ENCODE data around the gene KATNAL2. TPM values are rescaled to one million over a fixed set of nuclear protein-coding genes. Genes with fewer than 3 reads are reported as not detected.
A peak's percentile ranks its signal among the peaks of the same experiment; 100 is the strongest.

KATNAL2 gene
- total RNA-seq, 1 donor from 2014 or later: 0.64 TPM

DNA sequence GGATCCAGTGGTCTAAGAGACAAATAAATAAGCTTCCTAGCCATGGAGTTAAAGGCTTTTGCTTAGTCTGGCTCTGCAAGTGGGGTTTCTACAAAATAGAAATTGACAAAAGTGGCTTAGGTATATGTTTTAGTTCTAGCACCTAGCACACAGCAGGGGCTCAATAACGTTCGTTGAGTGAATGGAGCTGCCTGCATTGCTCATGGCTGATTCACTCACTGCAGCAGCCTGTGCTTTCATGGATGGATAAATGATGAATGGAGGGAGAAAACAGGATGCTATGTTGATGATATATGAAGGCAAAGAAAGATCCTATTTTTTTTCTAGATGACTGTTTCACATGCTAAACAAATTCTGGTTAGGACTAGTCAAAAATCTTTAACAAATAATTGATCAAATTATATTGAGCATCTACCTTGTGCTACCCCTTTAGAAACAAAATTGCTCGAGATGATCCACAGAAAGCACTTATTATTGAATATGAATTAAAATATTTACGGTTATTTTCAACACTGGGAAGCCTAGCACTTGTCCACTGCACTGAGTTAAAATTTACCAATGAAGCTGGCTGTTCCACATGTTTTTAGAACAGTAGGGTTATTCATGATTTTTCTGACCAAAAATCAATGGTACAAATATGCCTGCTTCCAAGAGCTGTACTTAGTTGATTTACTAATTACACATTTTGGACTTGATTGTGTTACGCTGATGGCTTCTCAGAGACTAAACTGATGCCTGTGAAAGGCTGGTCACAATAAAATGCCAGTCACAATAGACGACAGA is 193.3 kb downstream of the KATNAL2 start:
- DNase-seq (ENCODE audit: low read depth in 2 of 2): no peak

DNA sequence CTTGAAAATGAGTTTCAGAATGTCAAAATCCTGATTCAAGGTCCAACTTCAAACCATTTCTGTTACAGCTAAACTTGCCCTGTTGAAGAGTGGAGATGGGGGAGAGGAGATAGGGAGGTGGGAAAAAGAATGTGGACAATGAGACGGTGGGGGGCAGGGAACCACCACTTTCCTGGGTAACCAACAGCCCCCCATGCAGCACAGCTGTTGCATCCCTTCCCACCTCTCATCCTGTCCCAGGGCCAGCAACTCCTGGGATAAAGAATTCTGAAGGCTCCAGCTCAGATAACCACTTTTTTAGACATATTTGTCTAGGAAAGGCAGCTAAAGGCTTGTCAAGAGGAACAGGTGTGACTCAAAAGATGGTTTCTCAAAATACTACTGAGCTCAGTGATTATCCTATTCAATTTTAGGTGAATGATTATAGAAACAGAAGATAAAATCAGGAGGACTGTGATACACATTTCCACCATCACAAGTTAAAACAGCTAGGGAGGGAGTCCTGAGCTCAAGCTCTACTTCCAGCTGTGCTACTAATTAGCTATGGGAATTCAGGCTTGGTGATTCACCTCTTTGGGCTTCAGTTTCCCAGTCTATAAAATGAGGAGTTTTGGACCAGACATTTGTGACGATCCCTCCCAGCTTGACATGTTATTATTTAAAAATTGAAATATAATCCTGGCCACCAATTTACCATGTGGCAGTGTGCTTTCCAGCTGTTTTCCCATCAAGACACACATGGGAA is 196.6 kb downstream of the KATNAL2 start:
- no peak for DNase-seq (ENCODE audit: low read depth in 2 of 2)

DNA sequence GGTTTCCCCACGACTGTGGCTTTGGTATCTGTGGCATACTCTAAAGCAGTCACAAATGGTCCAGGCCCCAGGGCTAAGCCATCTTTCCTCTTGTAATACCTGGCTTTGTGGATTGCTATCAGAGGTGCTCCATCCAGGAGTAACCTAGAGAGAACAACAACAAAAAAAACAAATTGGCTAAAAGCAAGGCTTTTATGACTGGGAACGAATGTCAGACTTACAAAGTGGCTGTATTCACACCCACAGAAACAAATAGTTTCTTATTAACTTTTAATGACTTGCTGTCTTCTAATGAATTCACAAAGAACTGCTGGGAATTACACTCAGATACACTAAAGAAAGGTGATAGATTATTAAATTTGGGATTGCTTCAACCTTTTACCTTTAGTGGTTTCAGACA is 197.8 kb downstream of the KATNAL2 start:
- DNase-seq (ENCODE audit: low read depth in 2 of 2): no peak

DNA sequence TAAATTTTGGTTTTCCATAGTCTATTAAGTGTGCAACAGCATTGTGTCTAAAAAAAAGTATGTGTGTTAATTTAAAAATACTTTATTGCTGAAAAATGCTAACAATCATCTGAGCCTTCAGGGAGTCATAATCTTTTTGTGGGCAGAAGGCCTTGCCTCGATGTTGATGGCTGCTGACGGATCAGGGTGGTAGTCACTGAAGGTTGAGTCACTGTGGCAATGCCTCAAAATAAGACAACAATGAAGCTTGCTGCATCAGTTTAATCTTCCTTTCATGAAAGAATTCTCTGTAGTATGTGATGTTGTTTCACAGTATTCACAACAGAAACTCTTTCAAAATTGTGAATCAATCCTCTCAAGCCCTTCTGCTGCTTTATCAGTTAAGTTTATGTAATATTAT is 201.6 kb downstream of the KATNAL2 start:
- no peak for DNase-seq (ENCODE audit: low read depth in 2 of 2)

GRCh38 chr18:47120428-47120827 is 203.0 kb downstream of the KATNAL2 start:
- DNase-seq (ENCODE audit: low read depth in 2 of 2): no peak

DNA sequence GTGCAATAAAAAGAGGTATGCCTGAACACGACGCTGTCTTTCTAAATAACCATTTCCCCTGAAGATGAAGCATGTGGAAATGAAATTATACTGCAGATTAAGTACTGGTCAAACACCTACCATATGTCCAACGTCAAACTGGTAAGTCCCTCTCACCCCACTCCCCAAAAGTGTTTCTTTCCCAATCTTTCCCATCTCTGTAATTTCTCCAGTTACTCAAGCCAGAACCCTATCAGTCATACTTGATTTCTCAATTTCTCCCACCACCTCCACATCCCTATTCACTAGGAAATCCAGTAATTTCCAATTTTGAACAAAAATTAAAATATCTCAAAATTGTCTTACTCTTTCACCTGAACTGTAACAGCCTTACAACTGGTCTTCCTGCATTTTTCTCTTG is 203.7 kb downstream of the KATNAL2 start:
- DNase-seq (ENCODE audit: low read depth in 2 of 2): no peak

- no peak for DNase-seq (ENCODE audit: low read depth in 2 of 2)
These were observed 223.9 kb downstream of the KATNAL2 start for GRCh38 chr18:47141289-47141688.

DNA sequence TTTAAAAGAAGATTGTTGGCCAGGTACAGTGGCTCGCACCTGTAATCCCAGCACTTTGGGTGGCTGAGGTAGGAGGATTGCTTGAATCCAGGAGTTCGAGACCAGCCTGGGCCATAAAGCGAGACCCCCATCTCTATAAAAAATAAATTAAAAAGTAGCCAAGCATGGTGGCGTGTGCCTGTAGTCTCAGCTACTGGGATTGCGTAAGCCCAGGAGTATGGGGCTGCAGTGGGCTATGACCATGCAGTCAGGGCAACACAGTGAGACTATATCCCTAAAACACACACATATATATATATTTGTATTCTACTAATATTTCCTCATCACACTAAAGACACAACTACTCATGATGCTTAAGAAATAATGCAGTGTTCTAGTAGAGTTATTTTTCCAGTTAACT is 225.8 kb downstream of the KATNAL2 start:
- no peak for DNase-seq (ENCODE audit: low read depth in 2 of 2)

- DNase-seq (ENCODE audit: low read depth in 2 of 2): no peak
These were observed 226.6 kb downstream of the KATNAL2 start for GRCh38 chr18:47143899-47144485.

- DNase-seq (ENCODE audit: low read depth in 2 of 2): no peak
These were observed 228.8 kb downstream of the KATNAL2 start for GRCh38 chr18:47146206-47146605.

GRCh38 chr18:47149457-47150028 is 232.1 kb downstream of the KATNAL2 start:
- DNase-seq (ENCODE audit: low read depth in 2 of 2): no peak

GRCh38 chr18:47150029-47150823 is 232.8 kb downstream of the KATNAL2 start, which contains the start of gene HDHD2:
TSS of gene HDHD2 (minus strand) at chr18:47150500. CDS start at chr18:47136439, 14,061 bp downstream.
- DNase-seq (ENCODE audit: low read depth in 2 of 2): peak; percentile 50 to 76

- no peak for DNase-seq (ENCODE audit: low read depth in 2 of 2)
These were observed 233.5 kb downstream of the KATNAL2 start for GRCh38 chr18:47150824-47151366.

DNA sequence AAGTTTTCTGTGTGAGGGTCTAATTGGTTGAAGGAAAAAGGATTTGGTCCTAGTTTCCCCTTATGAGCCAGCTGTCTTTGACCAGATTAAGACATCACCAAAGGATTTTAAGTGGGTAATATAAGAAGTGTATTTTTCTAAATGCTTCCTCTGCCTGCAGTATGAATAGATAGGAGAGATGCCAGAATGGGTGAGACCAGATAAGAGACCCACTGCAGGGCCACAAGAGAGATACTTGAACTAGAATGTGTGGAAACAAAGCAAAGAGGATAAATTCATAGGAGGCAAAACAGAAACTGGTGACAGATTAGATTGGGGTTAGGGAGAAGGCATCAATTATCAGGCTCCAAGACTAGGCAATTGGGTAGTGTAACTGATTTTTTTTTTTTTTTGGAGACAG is 234.0 kb downstream of the KATNAL2 start:
- no peak for DNase-seq (ENCODE audit: low read depth in 2 of 2)

Other genes with a start within 250 kb of the KATNAL2 start
- gene ST8SIA5, start 160.5 kb upstream of the KATNAL2 start, total RNA-seq: under 0.01 TPM in 1 of 2 replicates, not detected in the other
- 8.6 and 11.4 TPM in 2 replicates for gene PIAS2, start 95 bp upstream of the KATNAL2 start, total RNA-seq
- gene ELOA2, start 118.0 kb downstream of the KATNAL2 start, total RNA-seq: not detected in 2 replicates
- 11.6 and 12.9 TPM in 2 replicates for gene HDHD2, start 232.9 kb downstream of the KATNAL2 start, total RNA-seq

All from dermis microvascular lymphatic vessel endothelial cell (primary cell).